Activated CD8-positive, alpha-beta memory T cell treated with anti-CD3 and anti-CD28 coated beads for 36 hours (primary cell): ENCODE results near the gene CLPX. TPM values are rescaled to one million over a fixed set of nuclear protein-coding genes. Genes with fewer than 3 reads are reported as not detected.
"Not testable (repeated sequence)": the region's sequence is repeated elsewhere in the genome, so short reads cannot be mapped to it uniquely, and the experiment has no call there.

Source experiments
- CTCF ChIA-PET: fragments of 350-600 bp; sonication (Branson Sonifier 250); formaldehyde crosslinking; loops from one replicate; lab custom pipeline; 2021; ENCODE audit warnings: antibody characterized with exemption; lab: Charles Lee
- POLR2A ChIA-PET: fragments of 350-600 bp; sonication (Branson Sonifier 250); formaldehyde crosslinking; loops from one replicate; lab custom pipeline; 2021; ENCODE audit warnings: antibody characterized with exemption; lab: Charles Lee
- total RNA-seq, 2 experiments: library from RNA; stranded (reverse); gene quantifications; one replicate each; pipeline ENCODE4 v1.2.3, GENCODE V29; 2021

CLPX gene
- total RNA-seq, 2 experiments from 2014 or later, result 62.8 to 67.6 TPM

- CTCF ChIA-PET, result no interaction called here
- POLR2A ChIA-PET, result no interaction called here
Observed at GRCh38 chr15:65182538-65182937, 2.6 kb downstream of the CLPX start.

DNA sequence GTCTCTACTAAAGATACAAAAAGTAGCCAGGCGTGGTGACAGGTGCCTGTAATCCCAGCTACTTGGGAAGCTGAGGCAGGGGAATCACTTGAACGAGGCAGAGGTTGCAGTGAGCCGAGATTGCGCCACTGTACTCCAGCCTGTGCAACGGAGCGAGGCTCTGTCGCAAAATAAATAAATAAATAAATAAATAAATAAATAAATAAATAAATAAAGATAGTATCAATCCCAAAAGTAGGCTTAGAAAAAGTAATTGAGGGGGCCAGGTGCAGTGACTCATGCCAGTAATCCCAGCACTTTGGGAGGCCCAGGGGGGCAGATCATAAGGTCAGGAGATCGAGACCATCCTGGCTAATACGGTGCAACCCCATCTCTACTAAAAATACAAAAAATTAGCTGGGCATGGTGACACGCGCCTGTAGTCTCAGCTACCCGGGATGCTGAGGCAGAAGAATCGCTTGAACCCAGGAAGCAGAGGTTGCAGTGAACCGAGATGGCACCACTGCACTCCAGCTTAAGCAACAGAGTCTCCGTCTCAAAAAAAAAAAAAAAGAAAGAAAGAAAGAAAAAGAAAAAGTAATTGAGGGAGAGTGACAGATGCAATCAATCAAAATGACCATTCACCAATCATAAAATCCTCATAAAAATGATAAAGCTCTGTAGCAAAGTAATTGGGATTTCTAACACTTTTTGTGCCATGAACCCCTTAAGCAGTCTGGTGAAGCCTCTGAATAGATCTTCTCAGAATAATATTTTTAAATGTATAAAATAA, 3.4 kb downstream of the CLPX start:
- POLR2A ChIA-PET, CTCF ChIA-PET: not testable (repeated sequence)

- ChIA-PET POLR2A (interaction anchor here (0.7 kb wide), 1 partner anchor 793 kb away, joined by 3 read pairs; the partner anchor contains the start of gene TRIP4), CTCF (no interaction called here)
Observed at GRCh38 chr15:65180167-65180566, 5.0 kb downstream of the CLPX start.

- POLR2A ChIA-PET, result interaction anchor here (0.5 kb wide), 1 partner anchor 163 kb away, joined by 10 read pairs; no protein-coding TSS in a partner anchor
Observed at GRCh38 chr15:65177901-65178300, 7.2 kb downstream of the CLPX start.

DNA sequence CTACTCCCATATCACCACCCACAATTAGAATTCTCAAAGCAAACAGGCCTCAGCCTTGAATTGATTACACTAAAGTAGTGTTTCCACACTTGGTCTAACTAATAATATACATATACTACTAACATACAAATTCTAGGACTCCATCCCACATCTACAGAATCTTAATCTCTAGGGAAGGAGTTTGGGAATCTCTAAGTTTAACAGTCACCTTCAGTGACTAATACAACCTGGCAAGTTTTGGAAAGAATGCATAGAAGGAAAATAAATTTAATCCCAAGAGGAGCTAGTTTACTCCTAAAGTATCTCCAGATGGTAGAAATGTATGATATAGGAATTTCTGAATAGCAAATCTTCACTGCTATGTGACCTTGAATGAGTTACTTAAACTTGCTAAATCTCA, 9.1 kb downstream of the CLPX start:
- ChIA-PET POLR2A (no interaction called here), CTCF (no interaction called here)

More at GRCh38 chr15:65177901-65178300, 7.2 kb downstream of the CLPX start:
- CTCF ChIA-PET, result interaction anchor here (1.0 kb wide), 1 partner anchor 120 kb away, joined by 3 read pairs; no protein-coding TSS in a partner anchor

- ChIA-PET POLR2A (no interaction called here), CTCF (no interaction called here)
Observed at GRCh38 chr15:65175511-65175910, 9.6 kb downstream of the CLPX start.

GRCh38 chr15:65174509-65174908, 10.6 kb downstream of the CLPX start:
- POLR2A ChIA-PET, result interaction anchor here (0.5 kb wide), 1 partner anchor 915 kb away, joined by 3 read pairs; no protein-coding TSS in a partner anchor

GRCh38 chr15:65172531-65172930, 12.6 kb downstream of the CLPX start:
- ChIA-PET CTCF (interaction anchor here (0.7 kb wide), 1 partner anchor 332 kb away, joined by 4 read pairs; no protein-coding TSS in a partner anchor), POLR2A (interaction anchor here (0.7 kb wide), 1 partner anchor 49 kb away, joined by 3 read pairs; no protein-coding TSS in a partner anchor)

More at GRCh38 chr15:65174509-65174908, 10.6 kb downstream of the CLPX start:
- CTCF ChIA-PET, result no interaction called here

DNA sequence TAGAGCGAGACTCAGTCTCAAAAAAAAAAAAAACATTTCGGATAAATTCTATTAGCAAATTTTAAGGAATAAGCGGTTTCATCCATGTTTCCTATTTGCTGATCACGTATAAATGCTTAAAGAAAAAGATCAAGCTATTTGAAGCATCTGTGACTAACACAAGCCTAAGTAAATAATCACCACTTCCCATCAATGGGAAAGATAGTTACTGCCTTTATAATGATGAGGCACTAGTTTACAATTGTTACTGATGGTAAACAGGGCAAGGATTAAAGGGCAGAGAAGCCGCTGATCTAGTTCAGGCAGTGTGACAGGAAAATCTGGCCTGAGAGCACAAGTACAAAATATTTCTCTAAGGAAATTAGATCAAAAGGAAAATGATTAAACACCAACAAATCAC, 13.7 kb downstream of the CLPX start:
- ChIA-PET POLR2A (interaction anchor here (0.7 kb wide), 1 partner anchor 11 kb away, joined by 4 read pairs; no protein-coding TSS in a partner anchor), CTCF (no interaction called here)

- POLR2A ChIA-PET, result no interaction called here
- CTCF ChIA-PET, result no interaction called here
Observed at GRCh38 chr15:65165875-65166274, 19.3 kb downstream of the CLPX start.

DNA sequence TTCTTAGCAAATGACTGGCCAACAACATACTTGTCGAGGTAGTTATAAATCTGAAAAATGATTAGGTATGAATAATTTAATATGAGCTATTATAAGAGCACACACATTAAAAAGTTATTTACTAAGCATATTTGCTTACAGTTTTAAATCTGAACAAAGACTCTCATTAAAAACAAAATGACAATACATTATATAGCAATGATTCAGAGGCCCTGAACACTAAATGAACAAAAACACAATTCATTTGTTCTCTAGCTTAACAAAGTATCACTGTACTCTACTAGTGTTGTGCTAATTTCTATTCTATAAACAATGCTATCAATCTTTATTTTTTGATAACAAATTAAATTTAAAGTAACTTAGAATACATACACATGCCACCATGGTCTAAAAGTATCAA, 21.0 kb downstream of the CLPX start:
- POLR2A ChIA-PET, result no interaction called here
- CTCF ChIA-PET, result interaction anchor here (1.7 kb wide), 1 partner anchor 63 kb away, joined by 3 read pairs; no protein-coding TSS in a partner anchor

DNA sequence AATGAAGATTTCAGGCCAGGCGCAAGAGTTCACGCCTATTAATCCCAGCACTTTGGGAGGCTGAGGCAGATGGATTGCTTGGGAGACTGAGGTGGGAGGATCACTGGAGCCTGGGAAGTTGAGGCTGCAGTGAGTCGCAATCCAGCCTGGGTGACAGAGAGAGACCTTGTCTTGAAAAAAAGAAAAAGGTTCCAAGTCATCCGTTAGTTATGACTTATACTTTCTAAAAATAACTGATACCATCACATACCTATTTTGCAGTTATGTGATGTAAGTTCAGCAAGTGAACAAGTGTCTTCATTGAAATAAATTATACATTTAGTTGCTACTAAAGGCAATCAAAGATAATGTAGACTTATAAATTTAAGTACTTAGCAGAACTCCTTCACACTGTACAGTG, 22.1 kb downstream of the CLPX start:
- POLR2A ChIA-PET, result no interaction called here
- CTCF ChIA-PET, result no interaction called here

- POLR2A ChIA-PET, result no interaction called here
- CTCF ChIA-PET, result no interaction called here
Observed at GRCh38 chr15:65156692-65157091, 28.4 kb downstream of the CLPX start.

GRCh38 chr15:65154720-65155119, 30.4 kb downstream of the CLPX start:
- CTCF ChIA-PET, result no interaction called here
- POLR2A ChIA-PET, result no interaction called here

DNA sequence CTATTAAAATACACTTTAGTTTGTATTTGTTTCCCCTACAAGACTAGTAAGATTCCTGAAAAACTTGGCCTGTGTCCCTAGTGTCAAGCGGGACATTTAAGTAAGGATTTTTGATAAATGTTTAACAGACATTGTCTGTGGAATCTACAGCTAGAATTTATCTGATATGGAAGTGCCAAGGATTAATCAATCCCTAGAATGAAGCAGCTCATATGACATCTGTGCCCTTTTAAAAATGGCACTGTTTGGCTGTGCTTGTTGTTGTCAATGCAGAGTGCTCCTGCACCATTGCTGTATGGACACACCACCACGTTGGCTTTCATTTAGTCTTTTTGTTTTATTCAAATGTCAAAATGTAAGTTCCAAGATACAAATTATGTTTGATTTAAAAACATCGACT, 37.2 kb downstream of the CLPX start:
- POLR2A ChIA-PET, result no interaction called here

DNA sequence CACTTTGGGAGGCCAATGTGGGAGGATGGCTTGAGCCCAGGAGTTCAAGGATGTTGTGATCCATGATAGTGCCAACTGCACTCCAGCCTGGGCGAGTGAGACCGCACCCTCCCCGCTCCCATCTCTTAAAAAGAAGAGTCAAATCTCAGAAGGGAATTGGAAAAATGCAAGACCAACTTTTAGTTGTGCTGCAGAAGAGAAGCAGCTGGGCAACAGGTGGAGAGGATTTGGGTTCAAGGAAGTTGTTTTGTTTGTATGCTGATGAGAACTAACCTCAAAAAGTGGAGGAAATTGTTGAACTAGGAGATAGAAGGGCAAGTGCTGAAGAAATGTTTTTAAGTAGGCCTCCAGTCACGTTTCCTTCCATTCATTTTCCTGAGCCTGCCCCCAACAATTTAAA, 38.7 kb downstream of the CLPX start:
- ChIA-PET CTCF (no interaction called here), POLR2A (no interaction called here)

More for the DNA sequence above, 37.2 kb downstream of the CLPX start:
- CTCF ChIA-PET, result no interaction called here

DNA sequence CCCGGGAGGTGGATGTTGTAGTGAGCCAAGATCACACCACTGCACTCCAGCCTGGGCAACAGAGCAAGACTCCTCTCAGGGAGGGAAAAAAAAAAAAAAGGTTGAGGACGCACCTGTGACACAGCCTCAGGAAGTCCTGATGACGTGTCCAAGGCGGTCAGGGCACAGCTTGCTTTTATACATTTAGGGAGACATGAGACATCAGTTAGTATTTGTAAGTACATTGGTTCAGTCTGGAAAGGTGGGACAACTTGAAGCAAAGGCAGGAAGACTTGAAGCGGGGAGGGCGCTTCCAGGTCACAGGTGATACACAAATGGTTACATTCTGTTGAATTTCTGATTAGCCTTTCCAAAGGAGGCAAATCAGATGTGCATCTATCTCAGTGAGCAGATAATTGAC, 46.5 kb downstream of the CLPX start:
- CTCF ChIA-PET, POLR2A ChIA-PET: not testable (repeated sequence)

DNA sequence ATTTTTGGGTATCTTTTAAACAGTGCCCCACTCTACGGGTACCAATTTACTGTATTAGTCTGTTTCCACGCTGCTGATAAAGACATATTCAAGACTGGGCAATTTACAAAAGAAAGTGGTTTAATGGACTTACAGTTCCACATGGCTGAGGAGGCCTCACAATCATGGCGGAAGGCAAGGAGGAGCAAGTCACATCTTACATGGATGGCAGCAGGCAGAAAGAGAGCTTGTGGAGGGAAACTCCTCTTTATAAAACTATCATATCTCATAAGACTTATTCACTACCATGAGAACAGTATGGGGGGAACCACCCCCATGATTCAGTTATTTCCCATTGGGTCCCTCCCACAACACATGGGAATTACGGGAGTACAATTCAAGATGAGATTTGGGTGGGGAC, 47.2 kb downstream of the CLPX start:
- CTCF ChIA-PET, result not testable (repeated sequence)

GRCh38 chr15:65137089-65137488, 48.1 kb downstream of the CLPX start:
- POLR2A ChIA-PET, CTCF ChIA-PET: not testable (repeated sequence)

More for the DNA sequence above, 47.2 kb downstream of the CLPX start:
- POLR2A ChIA-PET, result not testable (repeated sequence)

DNA sequence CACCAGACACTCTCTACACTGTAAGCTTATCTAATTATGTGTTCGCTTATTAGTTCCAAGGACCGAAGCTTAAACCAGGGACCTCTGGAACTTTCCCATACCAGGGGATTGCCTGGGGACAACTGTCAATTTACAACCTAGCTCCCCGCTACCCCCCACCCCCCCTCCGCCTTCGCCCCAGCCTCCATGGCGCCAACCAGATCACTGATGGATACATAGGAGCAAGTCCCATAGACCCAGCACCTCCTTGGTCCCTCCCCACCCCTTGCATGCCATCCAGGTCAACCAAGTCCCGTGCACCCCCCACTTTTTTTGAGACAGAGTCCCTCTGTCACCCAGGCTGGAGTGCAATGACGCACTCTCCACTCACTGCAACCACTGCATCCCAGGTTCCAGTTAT, 50.6 kb downstream of the CLPX start:
- POLR2A ChIA-PET, result interaction anchor here (0.6 to 0.9 kb wide), 2 partner anchors 163 to 336 kb away, joined by 3 to 6 read pairs; no protein-coding TSS in a partner anchor

More for the DNA sequence above, 50.6 kb downstream of the CLPX start:
- CTCF ChIA-PET, result interaction anchor here (1.3 kb wide), 1 partner anchor 84 kb away, joined by 3 read pairs; no protein-coding TSS in a partner anchor
